GOT3 (cell line): ENCODE measurements around the gene MED17.

Experiments used
- DNase-seq: peaks from one replicate; lab custom pipeline; 2025; ENCODE audit warnings: mixed read lengths; lab: John Stamatoyannopoulos, UW

Gene MED17

DNA sequence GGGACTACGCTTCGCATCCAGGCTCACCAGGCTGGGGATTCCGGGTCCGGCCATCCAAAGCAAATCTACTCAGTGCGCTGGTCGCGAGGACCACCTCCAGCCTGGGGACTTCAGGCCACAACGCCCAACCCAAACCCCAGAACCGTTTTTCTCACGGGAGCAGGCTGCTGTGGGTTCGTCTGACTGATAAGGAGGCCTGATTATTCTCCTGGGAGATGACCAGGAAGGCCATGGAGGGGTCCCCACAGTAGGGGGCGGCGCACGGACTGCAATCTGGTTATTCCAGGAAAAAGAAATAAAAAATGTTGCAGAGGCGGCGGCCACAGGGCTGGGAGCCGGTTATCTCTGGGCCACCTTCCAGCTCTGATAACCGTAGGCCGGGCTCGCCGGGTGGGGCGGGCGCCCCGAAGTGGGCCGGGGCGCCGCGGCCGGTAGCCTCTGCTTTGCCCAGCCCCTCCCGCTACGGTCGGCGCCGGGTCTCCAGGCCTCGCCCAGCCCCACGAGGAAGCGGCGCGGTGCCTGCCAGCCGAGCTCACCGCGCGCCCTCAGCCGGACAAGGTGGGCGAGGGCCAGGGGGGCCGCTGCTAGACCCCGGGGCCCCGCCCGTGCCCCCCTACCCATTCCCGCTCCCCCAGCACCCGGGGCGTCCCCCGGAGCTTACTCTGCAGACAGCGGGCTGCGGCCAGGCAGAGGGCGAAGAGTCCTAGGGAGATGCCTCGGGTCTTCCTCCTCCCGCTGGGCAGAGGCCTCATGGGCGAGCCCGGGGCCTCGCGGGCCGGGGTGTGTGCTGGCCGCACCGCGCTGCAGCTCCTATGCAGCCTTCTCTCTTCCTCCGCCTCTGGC lies 65.9 kb downstream of the MED17 start:
- no peak for DNase-seq

DNA sequence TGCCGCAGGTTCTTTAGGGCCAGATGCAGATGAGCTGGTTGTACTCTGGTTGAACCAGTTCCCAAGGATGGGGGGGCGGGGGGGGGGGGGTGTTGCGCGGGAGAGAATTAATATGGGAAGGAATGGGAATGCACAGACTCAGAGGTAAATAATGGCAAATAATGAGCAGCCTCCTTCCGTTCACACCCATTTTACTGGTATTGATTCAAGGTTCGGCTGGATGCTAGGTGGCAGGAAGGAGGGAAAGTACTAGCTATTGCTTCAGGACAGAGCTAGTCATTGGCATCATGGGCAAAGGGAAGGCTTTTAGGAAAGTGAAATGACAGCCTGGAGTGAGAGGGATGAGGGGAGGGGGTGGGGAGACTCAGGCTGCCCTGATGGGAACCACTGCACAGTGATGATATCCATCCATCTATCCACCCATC lies 66.5 kb downstream of the MED17 start, which contains the start of gene VSTM5:
TSS of gene VSTM5 (minus strand) at position 25 of the 425 bp plus-strand sequence. CDS start 116 bp downstream, outside the sequence.
- DNase-seq, result no peak

DNA sequence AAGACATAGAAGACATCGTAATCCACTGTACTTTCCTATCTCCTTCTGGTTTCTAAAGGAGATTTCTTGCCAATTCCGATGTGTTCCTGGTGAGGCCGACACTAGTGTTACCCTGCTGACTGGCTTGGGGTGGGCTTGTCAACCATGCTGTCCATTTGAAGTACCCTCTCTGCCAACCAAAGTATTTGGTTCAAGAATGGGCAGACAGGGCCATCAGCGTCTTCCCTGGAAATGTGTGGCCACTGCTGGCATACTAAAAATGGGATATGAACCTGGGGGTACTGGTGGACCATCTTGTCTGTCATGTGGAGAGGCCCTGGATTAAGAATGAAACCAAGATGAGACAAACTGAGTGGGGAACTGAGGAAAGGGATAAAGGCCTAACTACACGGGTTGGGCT lies 68.2 kb downstream of the MED17 start:
- no peak for DNase-seq

DNA sequence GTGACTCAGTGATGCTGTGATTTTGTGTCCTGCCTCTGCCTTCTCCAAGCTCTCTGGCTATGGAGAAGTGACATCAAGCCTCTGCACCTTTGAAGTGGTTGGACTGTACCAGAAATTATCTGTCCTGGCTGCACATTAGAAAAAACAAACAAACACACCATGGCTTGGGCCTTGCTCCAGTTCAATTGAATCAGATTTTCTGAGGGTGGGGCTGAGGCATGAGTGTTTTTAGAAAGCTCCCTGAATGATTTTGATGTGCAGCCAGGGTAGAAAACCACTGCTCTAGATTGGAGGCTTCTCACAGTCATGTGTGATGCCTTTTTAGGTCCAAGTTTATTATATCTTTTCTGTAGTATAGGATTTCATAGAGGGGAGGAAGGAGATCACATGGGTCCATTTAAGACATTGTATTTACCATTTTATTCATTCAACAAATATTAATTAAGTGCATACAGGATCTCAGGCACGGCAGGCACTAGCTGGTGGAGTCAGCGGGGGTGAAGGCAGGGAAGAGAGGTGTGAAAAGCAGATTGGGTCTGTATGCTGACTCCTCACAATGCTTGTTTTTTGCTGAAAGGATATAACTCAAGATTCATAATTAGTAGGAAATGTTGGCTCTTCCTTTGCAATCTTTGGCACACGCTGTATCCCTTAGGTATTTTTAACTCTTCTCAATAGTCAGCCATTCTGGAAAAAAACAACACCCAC lies 73.5 kb downstream of the MED17 start:
- no peak for DNase-seq

DNA sequence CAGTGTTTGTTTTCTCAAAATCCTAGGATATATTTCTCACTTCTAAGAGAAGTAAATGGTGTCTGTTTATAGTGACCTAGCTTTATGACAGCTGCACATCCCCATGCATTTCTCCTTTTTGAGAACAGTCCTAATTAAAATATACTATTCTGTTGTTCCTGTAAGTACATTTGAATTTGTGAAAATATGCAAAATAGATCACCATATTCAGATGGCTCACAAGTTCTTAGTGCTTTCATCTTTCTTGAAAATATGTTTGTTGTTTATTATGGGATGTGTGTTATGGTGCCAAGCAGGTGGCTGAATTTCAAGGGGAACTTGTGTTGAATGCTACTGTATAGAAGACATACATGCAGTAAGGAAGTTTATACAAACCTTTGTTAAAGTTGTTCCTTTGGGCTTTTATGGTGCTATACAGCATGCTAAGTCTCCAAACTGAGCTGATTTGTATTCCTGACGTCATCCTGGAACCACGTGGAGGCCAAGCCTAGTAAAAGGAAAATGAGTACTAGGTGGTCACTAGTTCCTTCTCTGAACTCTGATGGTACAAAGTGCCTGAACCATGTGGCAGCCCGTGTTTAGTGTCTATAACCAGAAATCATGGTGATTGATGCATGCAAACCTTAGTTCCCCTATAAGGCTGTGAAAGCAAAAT lies 74.2 kb downstream of the MED17 start:
- DNase-seq, result no peak

DNA sequence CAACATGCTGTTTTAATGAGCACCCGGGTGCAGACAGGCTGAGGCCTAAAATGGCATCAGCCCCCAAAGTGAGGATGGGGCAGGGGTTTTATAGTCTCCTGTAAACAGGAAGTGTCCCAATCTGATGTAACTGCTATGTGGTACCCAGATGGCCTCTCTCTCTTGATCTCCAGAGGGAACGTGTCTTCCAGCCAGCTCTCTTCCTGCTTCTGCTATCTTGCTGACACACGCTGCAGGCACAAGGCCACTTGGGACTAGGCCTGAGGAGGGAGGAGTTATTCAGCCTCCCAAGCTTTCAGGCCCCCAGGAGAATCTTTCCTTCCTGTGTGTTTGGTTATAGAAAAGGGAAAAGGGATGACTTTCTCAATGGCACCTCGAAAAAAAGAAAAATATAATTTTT lies 77.7 kb downstream of the MED17 start:
- DNase-seq, result no peak
